PC-9 (cell line): ENCODE data around the gene ISOC2. TPM values are rescaled to one million over a fixed set of nuclear protein-coding genes. Genes with fewer than 3 reads are reported as not detected.
"Not testable (repeated sequence)": the region's sequence is repeated elsewhere in the genome, so short reads cannot be mapped to it uniquely, and the experiment has no call there.

ENCODE experiments used
- BruUV-seq: library from RNA; stranded (reverse); fragments of 400-500 nt; replicated peaks from 2 replicates; lab custom pipeline; 2021; lab: Mats Ljungman, UMichigan
- CTCF ChIA-PET: fragments of 300-600 bp; sonication (Branson Sonifier 250); formaldehyde crosslinking; loops from one replicate; lab custom pipeline; 2022; ENCODE audit warnings: antibody characterized with exemption; lab: Charles Lee
- POLR2A ChIA-PET: fragments of 300-600 bp; sonication (Branson Sonifier 250); formaldehyde crosslinking; loops from one replicate; lab custom pipeline; 2022; ENCODE audit warnings: antibody characterized with exemption; ENCODE audit not compliant: unreplicated experiment; lab: Charles Lee
- DNase-seq, 2 experiments: peaks; one replicate each; pipeline versions ENCODE4 v3.0.0 to v3.0.0-alpha.2; 2015 to 2022; ENCODE audit warnings: mixed read lengths in 1 of 2
- H2AFZ ChIP-seq: fragments of 200-600 bp; sonication (generic); 2 replicates; pipeline ENCODE4 v1.8.1; 2017; ENCODE audit warnings: antibody characterized with exemption
- H3F3A ChIP-seq: fragments of 200-600 bp; sonication (generic); 2 replicates; pipeline ENCODE4 v1.8.1; 2017; ENCODE audit warnings: antibody characterized with exemption, mild to moderate bottlenecking, low read depth; ENCODE audit not compliant: insufficient read depth
- H3K27ac ChIP-seq: fragments of 200-600 bp; sonication (generic); 2 replicates; pipeline ENCODE4 v1.6.1; 2016; ENCODE audit warnings: mixed run types
- H3K27me3 ChIP-seq: fragments of 200-600 bp; sonication (generic); 2 replicates; pipeline ENCODE4 v1.6.1; 2016; ENCODE audit warnings: low read depth, mixed run types; ENCODE audit not compliant: insufficient read depth
- H3K36me3 ChIP-seq: fragments of 200-600 bp; sonication (generic); 2 replicates; pipeline ENCODE4 v1.6.1; 2016; ENCODE audit warnings: low read depth, mixed run types
- H3K4me1 ChIP-seq: fragments of 200-600 bp; sonication (generic); replicated peaks from 2 replicates; pipeline ENCODE4 v1.6.1; 2016; ENCODE audit warnings: mixed run types; ENCODE audit not compliant: insufficient read depth
- H3K4me2 ChIP-seq: fragments of 200-600 bp; sonication (generic); 2 replicates; pipeline ENCODE4 v1.6.1; 2017; ENCODE audit warnings: mixed run types
- H3K4me3 ChIP-seq: fragments of 200-600 bp; sonication (generic); 2 replicates; pipeline ENCODE4 v1.6.1; 2016; ENCODE audit warnings: mixed run types
- H3K79me2 ChIP-seq: fragments of 200-600 bp; sonication (generic); 2 replicates; pipeline ENCODE4 v1.6.1; 2017; ENCODE audit warnings: low read depth, mixed run types
- H3K9me2 ChIP-seq: fragments of 200-600 bp; sonication (generic); 2 replicates; pipeline ENCODE4 v1.8.1; 2017; ENCODE audit warnings: mild to moderate bottlenecking; ENCODE audit not compliant: insufficient read depth
- H3K9me3 ChIP-seq: fragments of 200-600 bp; sonication (generic); 2 replicates; pipeline ENCODE4 v1.8.1; 2016; ENCODE audit warnings: low read depth; ENCODE audit not compliant: insufficient read depth
- H4K20me1 ChIP-seq: fragments of 200-600 bp; sonication (generic); 2 replicates; pipeline ENCODE4 v1.8.1; 2017; ENCODE audit not compliant: insufficient read depth
- CTCF ChIP-seq: fragments of 200-600 bp; sonication (generic); conservative IDR thresholded peaks from 2 replicates; pipeline ENCODE4 v1.6.1; 2017; ENCODE audit warnings: mixed run types, antibody characterized with exemption, mild to moderate bottlenecking, moderate library complexity
- EZH2 ChIP-seq: fragments of 200-600 bp; sonication (generic); IDR thresholded peaks from 2 replicates; pipeline ENCODE4 v1.8.0; 2017; ENCODE audit warnings: antibody characterized with exemption, low read depth
- intact Hi-C: fragments of 100-400 bp; cut with micrococcal nuclease; formaldehyde crosslinking; loops from one replicate; pipeline ENCODE4 v1.10.0; 2022; ENCODE audit not compliant: unreplicated experiment
- total RNA-seq: library from RNA; stranded (reverse); gene quantifications from 2 replicates; pipeline ENCODE4 v1.2.3, GENCODE V29; 2021

The ISOC2 gene
- total RNA-seq, 1 experiment from 2014 or later, result 92.4 TPM

GRCh38 chr19:55407800-55408532, 53.5 kb downstream of the ISOC2 start:
- peak overlapping the region; percentile 86 for H3K27ac ChIP-seq
- peak overlapping the region; percentile 85 for H2AFZ ChIP-seq
- no peak for TF ChIP-seq CTCF
- no peak for TF ChIP-seq EZH2
- peak; percentile 95 to 98 for DNase-seq
- H3F3A ChIP-seq, result peaks cover 41% of the 10 kb centered on the region
- intact Hi-C loops, result loop anchor here (2.0 to 5.0 kb wide), 3 partner anchors 23 to 241 kb away; partner anchors contain the start of genes DNAAF3, KMT5C, RPL28 and TMEM238
- H3K79me2 ChIP-seq, result peaks cover 45% of the 10 kb centered on the region
- H3K4me3 ChIP-seq, result peak overlapping the region; percentile 63
- no peaks in the 10 kb centered on the region for H3K27me3 ChIP-seq
- H4K20me1 ChIP-seq, result peaks cover 39% of the 10 kb centered on the region
- H3K9me2 ChIP-seq, result no peaks in the 10 kb centered on the region
- H3K36me3 ChIP-seq, result peaks cover 24% of the 10 kb centered on the region
- H3K4me2 ChIP-seq, result peak overlapping the region; percentile 84
- POLR2A ChIA-PET, result interaction anchor here (0.5 to 1.2 kb wide), 19 partner anchors 14 to 339 kb away, joined by 3 to 42 read pairs (median 5); partner anchors contain the start of genes HSPBP1, ISOC2, KMT5C and TMEM238
- CTCF ChIA-PET, result no interaction called here
- H3K4me1 ChIP-seq, result peaks cover 21% of the 10 kb centered on the region
- H3K9me3 ChIP-seq, result no peaks in the 10 kb centered on the region
- BruUV-seq, result no TSS peak

- peak within 1 kb of the TSS; percentile 86 for H3K27ac ChIP-seq
- DNase-seq, H3K27me3 ChIP-seq, CTCF ChIA-PET, H3K9me2 ChIP-seq, H3K9me3 ChIP-seq, BruUV-seq: not testable (repeated sequence)
- peak within 1 kb of the TSS; percentile 85 for H2AFZ ChIP-seq
- peaks cover 50% of the 10 kb centered on the region for H3K79me2 ChIP-seq
- peaks cover 29% of the 10 kb centered on the region for H3K36me3 ChIP-seq
- H3K4me2 ChIP-seq, result peak within 1 kb of the TSS; percentile 84
- peaks cover 44% of the 10 kb centered on the region for H4K20me1 ChIP-seq
- peaks cover 21% of the 10 kb centered on the region for H3K4me1 ChIP-seq
- POLR2A ChIA-PET, result interaction anchor here (0.6 to 1.2 kb wide), 16 partner anchors 22 to 338 kb away, joined by 3 to 42 read pairs (median 6); partner anchors contain the start of genes HSPBP1, ISOC2, KMT5C and TMEM238
- peak within 1 kb of the TSS; percentile 63 for H3K4me3 ChIP-seq
- intact Hi-C loops, result loop anchor here (2.0 to 5.0 kb wide), 3 partner anchors 23 to 240 kb away; partner anchors contain the start of genes DNAAF3, KMT5C, RPL28 and TMEM238
- peaks cover 46% of the 10 kb centered on the region for H3F3A ChIP-seq
Observed at GRCh38 chr19:55407550-55407799, 54.0 kb downstream of the ISOC2 start, which contains the start of gene UBE2S. Gene UBE2S, minus strand, starts transcription at chr19:55407788. Its CDS starts 199 bp downstream, at chr19:55407589.

- TF ChIP-seq EZH2, result no peak
- no peak for TF ChIP-seq CTCF
- Histone ChIP-seq H3K4me3 (peak overlapping the region; percentile 63), H3K27ac (peak overlapping the region; percentile 86), H3K79me2 (peaks cover 51% of the 10 kb centered on the region), H3K4me1 (peaks cover 21% of the 10 kb centered on the region), H2AFZ (peak overlapping the region; percentile 76; the same call in 1 of the 2 replicates), H4K20me1 (peaks cover 49% of the 10 kb centered on the region), H3K27me3 (no peaks in the 10 kb centered on the region), H3K9me2 (no peaks in the 10 kb centered on the region), H3K36me3 (peaks cover 34% of the 10 kb centered on the region), H3K4me2 (peak overlapping the region; percentile 84), H3F3A (peaks cover 51% of the 10 kb centered on the region), H3K9me3 (no peaks in the 10 kb centered on the region)
- no TSS peak for BruUV-seq
- ChIA-PET CTCF (no interaction called here), POLR2A (interaction anchor here (0.6 to 1.2 kb wide), 11 partner anchors 22 to 338 kb away, joined by 3 to 42 read pairs (median 7); partner anchors contain the start of genes FIZ1, ISOC2 and PPP6R1)
- intact Hi-C loops, result loop anchor here (2.0 to 5.0 kb wide), 3 partner anchors 22 to 240 kb away; partner anchors contain the start of genes DNAAF3, KMT5C, RPL28 and TMEM238
- peak in 1 of 2 experiments; percentile 42 for DNase-seq
Observed at GRCh38 chr19:55406826-55407549, 54.5 kb downstream of the ISOC2 start.
